HEK293T (cell line): ENCODE results near the gene RESF1.
"Not testable (repeated sequence)": the region's sequence is repeated elsewhere in the genome, so short reads cannot be mapped to it uniquely, and the experiment has no call there.

Source experiments
- CTCF ChIA-PET: fragments of 350-600 bp; formaldehyde crosslinking; extraction: SDS; loops from one replicate; lab custom pipeline; 2021; ENCODE audit warnings: antibody characterized with exemption, inconsistent platforms; lab: Yijun Ruan, JAX
- POLR2A ChIA-PET: fragments of 350-600 bp; formaldehyde crosslinking; extraction: SDS; loops from one replicate; lab custom pipeline; 2020; ENCODE audit warnings: antibody characterized with exemption, inconsistent platforms; lab: Yijun Ruan, JAX
- DNase-seq: peaks from one replicate; pipeline ENCODE4 v3.0.0; 2012; ENCODE audit warnings: mixed read lengths; ENCODE audit errors: extremely low spot score
- ARNT ChIP-seq: fragments of 450-650 bp; IDR thresholded peaks from 2 replicates; pipeline ENCODE4 v1.6.1; 2017; ENCODE audit warnings: mild to moderate bottlenecking
- BHLHE40 ChIP-seq: fragments of 450-650 bp; IDR thresholded peaks from 2 replicates; pipeline ENCODE4 v1.6.1; 2016; ENCODE audit warnings: mild to moderate bottlenecking, moderate library complexity, borderline replicate concordance
- CTBP1 ChIP-seq: fragments of 450-650 bp; IDR thresholded peaks from 2 replicates; pipeline ENCODE4 v1.6.1; 2016; ENCODE audit warnings: borderline replicate concordance
- ELF4 ChIP-seq: fragments of 450-650 bp; IDR thresholded peaks from 2 replicates; pipeline ENCODE4 v1.6.1; 2017; ENCODE audit warnings: antibody characterized with exemption
- FOXA1 ChIP-seq: fragments of 450-650 bp; IDR thresholded peaks from 2 replicates; pipeline ENCODE4 v1.6.1; 2016; ENCODE audit warnings: mild to moderate bottlenecking
- FOXK2 ChIP-seq: fragments of 450-650 bp; IDR thresholded peaks from 2 replicates; pipeline ENCODE4 v1.6.1; 2016; ENCODE audit warnings: mild to moderate bottlenecking
- FOXM1 ChIP-seq: fragments of 450-650 bp; IDR thresholded peaks from 2 replicates; pipeline ENCODE4 v1.6.1; 2017; ENCODE audit warnings: mild to moderate bottlenecking, borderline replicate concordance
- HDGF ChIP-seq: fragments of 450-650 bp; IDR thresholded peaks from 2 replicates; pipeline ENCODE4 v1.6.1; 2017; ENCODE audit warnings: antibody characterized with exemption, borderline replicate concordance
- L3MBTL2 ChIP-seq: fragments of 450-650 bp; conservative IDR thresholded peaks from 2 replicates; pipeline ENCODE4 v1.6.1; 2016; ENCODE audit warnings: mild to moderate bottlenecking
- LEF1 ChIP-seq: fragments of 450-650 bp; IDR thresholded peaks from 2 replicates; pipeline ENCODE4 v1.6.1; 2017; ENCODE audit warnings: mild to moderate bottlenecking, borderline replicate concordance
- NFRKB ChIP-seq: fragments of 450-650 bp; IDR thresholded peaks from 2 replicates; pipeline ENCODE4 v1.6.1; 2016; ENCODE audit warnings: mild to moderate bottlenecking, moderate library complexity
- PKNOX1 ChIP-seq: fragments of 450-650 bp; IDR thresholded peaks from 2 replicates; pipeline ENCODE4 v1.6.1; 2016
- SP1 ChIP-seq: fragments of 450-650 bp; IDR thresholded peaks from 2 replicates; pipeline ENCODE4 v1.6.1; 2017
- SUZ12 ChIP-seq: fragments of 450-650 bp; IDR thresholded peaks from 2 replicates; pipeline ENCODE4 v1.6.1; 2016; ENCODE audit warnings: mild to moderate bottlenecking
- TARDBP ChIP-seq: fragments of 450-650 bp; IDR thresholded peaks from 2 replicates; pipeline ENCODE4 v1.6.1; 2016
- ZNF384 ChIP-seq: fragments of 450-650 bp; IDR thresholded peaks from 2 replicates; pipeline ENCODE4 v1.6.1; 2016

The RESF1 gene

GRCh38 chr12:31929027-31929526, 30.1 kb upstream of the RESF1 start:
- no peak for DNase-seq
- TF ChIP-seq HDGF (no peak), SUZ12 (no peak), FOXM1 (no peak), SP1 (no peak), CTBP1 (no peak)
- CTCF ChIA-PET: no interaction called here
- POLR2A ChIA-PET: no interaction called here

- CTCF ChIA-PET: no interaction called here
- DNase-seq: no peak
- POLR2A ChIA-PET: no interaction called here
- TF ChIP-seq ZNF384: no peak
- TF ChIP-seq FOXA1: no peak
Measured at GRCh38 chr12:31931796-31932715, 27.2 kb upstream of the RESF1 start.

- ChIA-PET CTCF (no interaction called here), POLR2A (no interaction called here)
- TF ChIP-seq ZNF384: no peak
- no peak for TF ChIP-seq TARDBP
- no peak for TF ChIP-seq SUZ12
- no peak for TF ChIP-seq FOXK2
- TF ChIP-seq BHLHE40: no peak
- TF ChIP-seq ARNT: no peak
- no peak for TF ChIP-seq HDGF
- no peak for TF ChIP-seq FOXA1
- TF ChIP-seq LEF1: no peak
- TF ChIP-seq FOXM1: no peak
- DNase-seq: no peak
Measured at GRCh38 chr12:31944299-31944698, 14.9 kb upstream of the RESF1 start.

- no peak for TF ChIP-seq LEF1
- no peak for TF ChIP-seq ZNF384
- TF ChIP-seq ELF4: no peak
- no peak for TF ChIP-seq ARNT
- TF ChIP-seq CTBP1: no peak
- TF ChIP-seq SUZ12: no peak
- no peak for TF ChIP-seq FOXK2
- no peak for TF ChIP-seq TARDBP
- TF ChIP-seq SP1: no peak
- no peak for TF ChIP-seq FOXA1
- no peak for TF ChIP-seq HDGF
- TF ChIP-seq L3MBTL2: no peak
- no peak for TF ChIP-seq FOXM1
- POLR2A ChIA-PET: no interaction called here
- no peak for DNase-seq
- CTCF ChIA-PET: no interaction called here
Measured at GRCh38 chr12:31947971-31948370, 11.2 kb upstream of the RESF1 start.

- POLR2A ChIA-PET: not testable (repeated sequence)
Measured at GRCh38 chr12:31948697-31949359, 10.4 kb upstream of the RESF1 start.

GRCh38 chr12:31950088-31950487, 9.1 kb upstream of the RESF1 start:
- no peak for TF ChIP-seq ELF4
- no peak for TF ChIP-seq FOXK2
- TF ChIP-seq CTBP1: no peak
- no peak for TF ChIP-seq NFRKB
- no peak for TF ChIP-seq FOXA1
- no peak for TF ChIP-seq ARNT
- TF ChIP-seq LEF1: no peak
- no peak for TF ChIP-seq TARDBP
- no peak for TF ChIP-seq SUZ12
- no peak for TF ChIP-seq L3MBTL2
- TF ChIP-seq PKNOX1: no peak
- no peak for TF ChIP-seq ZNF384
- no peak for TF ChIP-seq FOXM1
- DNase-seq: no peak
- CTCF ChIA-PET: no interaction called here
- POLR2A ChIA-PET: no interaction called here

More at GRCh38 chr12:31948697-31949359, 10.4 kb upstream of the RESF1 start:
- CTCF ChIA-PET: interaction anchor here (0.6 kb wide), 1 partner anchor 37 kb away, joined by 3 read pairs; no protein-coding TSS in a partner anchor
- not testable (repeated sequence) for DNase-seq

GRCh38 chr12:31950492-31950891, 8.7 kb upstream of the RESF1 start:
- ChIA-PET POLR2A (no interaction called here), CTCF (no interaction called here)
- DNase-seq: no peak
- no peak for TF ChIP-seq ZNF384
- no peak for TF ChIP-seq TARDBP
- no peak for TF ChIP-seq NFRKB
- no peak for TF ChIP-seq CTBP1
- no peak for TF ChIP-seq SP1
- TF ChIP-seq PKNOX1: no peak
- TF ChIP-seq FOXM1: no peak
- no peak for TF ChIP-seq ARNT
- no peak for TF ChIP-seq FOXA1
- TF ChIP-seq ELF4: no peak
- no peak for TF ChIP-seq HDGF
- TF ChIP-seq SUZ12: no peak
- no peak for TF ChIP-seq L3MBTL2
- no peak for TF ChIP-seq LEF1
- no peak for TF ChIP-seq BHLHE40
- no peak for TF ChIP-seq FOXK2
